Measurements from ENCODE around the gene CACNA1D. TPM values are rescaled to one million over a fixed set of nuclear protein-coding genes. Genes with fewer than 3 reads are reported as not detected.
"Not testable (repeated sequence)": the region's sequence is repeated elsewhere in the genome, so short reads cannot be mapped to it uniquely, and the experiment has no call there.

CACNA1D gene
- total RNA-seq, 2 donors from 2014 or later, result 0.57 TPM; not detected in 1

- peaks cover 66% of the 10 kb centered on the region for H3K27me3 Mint-ChIP-seq
- no peaks in the 10 kb centered on the region for H3K36me3 Mint-ChIP-seq (ENCODE audit: low read depth)
- no peaks in the 10 kb centered on the region for H3K9me3 ChIP-seq (ENCODE audit: control insufficient read depth, low read length, poor library complexity, severe bottlenecking)
- H3K4me1 Mint-ChIP-seq, result peaks cover 2% of the 10 kb centered on the region
- no peak overlapping the region for H3K4me3 Mint-ChIP-seq
- ATAC-seq, result no peak
- H3K27ac Mint-ChIP-seq, result no peak overlapping the region
- DNase-seq, result no peak
These were observed 129.8 kb downstream of the CACNA1D start for GRCh38 chr3:53624061-53624857.

- ATAC-seq (no peak), DNase-seq (no peak)
- no peak overlapping the region for H3K27ac Mint-ChIP-seq
- peaks cover 2% of the 10 kb centered on the region for H3K4me1 Mint-ChIP-seq
- peaks cover 58% of the 10 kb centered on the region for H3K27me3 Mint-ChIP-seq
- H3K4me3 Mint-ChIP-seq, result no peak overlapping the region
- H3K36me3 Mint-ChIP-seq (ENCODE audit: low read depth), result no peaks in the 10 kb centered on the region
- H3K9me3 ChIP-seq (ENCODE audit: control insufficient read depth, low read length, poor library complexity, severe bottlenecking), result no peaks in the 10 kb centered on the region
These were observed 132.5 kb downstream of the CACNA1D start for GRCh38 chr3:53626876-53627275.

- Mint-ChIP-seq H3K4me1 (peaks cover 2% of the 10 kb centered on the region), H3K36me3 (ENCODE audit: low read depth) (no peaks in the 10 kb centered on the region), H3K27ac (no peak overlapping the region), H3K27me3 (peaks cover 46% of the 10 kb centered on the region), H3K4me3 (no peak overlapping the region)
- H3K9me3 ChIP-seq (ENCODE audit: control insufficient read depth, low read length, poor library complexity, severe bottlenecking), result no peaks in the 10 kb centered on the region
- ATAC-seq, result no peak
- DNase-seq, result no peak
These were observed 134.4 kb downstream of the CACNA1D start for GRCh38 chr3:53628536-53629401.

GRCh38 chr3:53629402-53629723 is 135.0 kb downstream of the CACNA1D start:
- Mint-ChIP-seq H3K27ac (no peak overlapping the region), H3K4me1 (peaks cover 2% of the 10 kb centered on the region)

GRCh38 chr3:53630547-53630946 is 136.1 kb downstream of the CACNA1D start:
- peaks cover 33% of the 10 kb centered on the region for H3K27me3 Mint-ChIP-seq
- H3K9me3 ChIP-seq (ENCODE audit: control insufficient read depth, low read length, poor library complexity, severe bottlenecking), result no peaks in the 10 kb centered on the region
- no peak for DNase-seq
- H3K4me3 Mint-ChIP-seq, result no peak overlapping the region
- H3K4me1 Mint-ChIP-seq, result peaks cover 2% of the 10 kb centered on the region
- no peak for ATAC-seq
- no peak overlapping the region for H3K27ac Mint-ChIP-seq
- H3K36me3 Mint-ChIP-seq (ENCODE audit: low read depth), result no peaks in the 10 kb centered on the region

More at GRCh38 chr3:53629402-53629723, 135.0 kb downstream of the CACNA1D start:
- Mint-ChIP-seq H3K4me3 (no peak overlapping the region), H3K27me3 (peaks cover 41% of the 10 kb centered on the region), H3K36me3 (ENCODE audit: low read depth) (no peaks in the 10 kb centered on the region)
- no peaks in the 10 kb centered on the region for H3K9me3 ChIP-seq (ENCODE audit: control insufficient read depth, low read length, poor library complexity, severe bottlenecking)
- DNase-seq (no peak), ATAC-seq (no peak)

GRCh38 chr3:53633197-53633787 is 138.9 kb downstream of the CACNA1D start:
- Mint-ChIP-seq H3K36me3 (ENCODE audit: low read depth) (no peaks in the 10 kb centered on the region), H3K4me1 (no peaks in the 10 kb centered on the region)

GRCh38 chr3:53635041-53635440 is 140.6 kb downstream of the CACNA1D start:
- no peaks in the 10 kb centered on the region for H3K36me3 Mint-ChIP-seq (ENCODE audit: low read depth)
- no peaks in the 10 kb centered on the region for H3K9me3 ChIP-seq (ENCODE audit: control insufficient read depth, low read length, poor library complexity, severe bottlenecking)
- H3K27me3 Mint-ChIP-seq, result peaks cover 24% of the 10 kb centered on the region
- DNase-seq, result no peak
- no peak overlapping the region for H3K4me3 Mint-ChIP-seq
- H3K27ac Mint-ChIP-seq, result no peak overlapping the region
- no peaks in the 10 kb centered on the region for H3K4me1 Mint-ChIP-seq
- ATAC-seq, result no peak

More at GRCh38 chr3:53633197-53633787, 138.9 kb downstream of the CACNA1D start:
- no peak overlapping the region for H3K4me3 Mint-ChIP-seq
- DNase-seq, result no peak
- ATAC-seq, result no peak
- H3K27me3 Mint-ChIP-seq, result peaks cover 32% of the 10 kb centered on the region
- no peaks in the 10 kb centered on the region for H3K9me3 ChIP-seq (ENCODE audit: control insufficient read depth, low read length, poor library complexity, severe bottlenecking)
- no peak overlapping the region for H3K27ac Mint-ChIP-seq

- not testable (repeated sequence) for H3K9me3 ChIP-seq (ENCODE audit: control insufficient read depth, low read length, poor library complexity, severe bottlenecking); H3K4me1 Mint-ChIP-seq; DNase-seq; H3K4me3 Mint-ChIP-seq; H3K27ac Mint-ChIP-seq; H3K36me3 Mint-ChIP-seq (ENCODE audit: low read depth); ATAC-seq
- H3K27me3 Mint-ChIP-seq, result peaks cover 34% of the 10 kb centered on the region
These were observed 144.4 kb downstream of the CACNA1D start for GRCh38 chr3:53638806-53639205.

GRCh38 chr3:53641397-53641796 is 147.0 kb downstream of the CACNA1D start:
- DNase-seq (no peak), ATAC-seq (no peak)
- H3K27me3 Mint-ChIP-seq, result peaks cover 46% of the 10 kb centered on the region
- H3K36me3 Mint-ChIP-seq (ENCODE audit: low read depth), result no peaks in the 10 kb centered on the region
- no peak overlapping the region for H3K4me3 Mint-ChIP-seq
- H3K27ac Mint-ChIP-seq, result no peak overlapping the region
- no peaks in the 10 kb centered on the region for H3K9me3 ChIP-seq (ENCODE audit: control insufficient read depth, low read length, poor library complexity, severe bottlenecking)
- H3K4me1 Mint-ChIP-seq, result no peaks in the 10 kb centered on the region

GRCh38 chr3:53642211-53642610 is 147.8 kb downstream of the CACNA1D start:
- H3K36me3 Mint-ChIP-seq (ENCODE audit: low read depth), result no peaks in the 10 kb centered on the region
- H3K4me3 Mint-ChIP-seq, result no peak overlapping the region
- DNase-seq (no peak), ATAC-seq (no peak)
- no peak overlapping the region for H3K27ac Mint-ChIP-seq
- no peaks in the 10 kb centered on the region for H3K9me3 ChIP-seq (ENCODE audit: control insufficient read depth, low read length, poor library complexity, severe bottlenecking)
- H3K4me1 Mint-ChIP-seq, result no peaks in the 10 kb centered on the region
- peaks cover 42% of the 10 kb centered on the region for H3K27me3 Mint-ChIP-seq

GRCh38 chr3:53643757-53644156 is 149.3 kb downstream of the CACNA1D start:
- no peak overlapping the region for H3K4me3 Mint-ChIP-seq
- ATAC-seq, result no peak

GRCh38 chr3:53645754-53646153 is 151.3 kb downstream of the CACNA1D start:
- H3K36me3 Mint-ChIP-seq (ENCODE audit: low read depth), result no peaks in the 10 kb centered on the region
- DNase-seq (no peak), ATAC-seq (no peak)
- no peaks in the 10 kb centered on the region for H3K4me1 Mint-ChIP-seq
- H3K9me3 ChIP-seq (ENCODE audit: control insufficient read depth, low read length, poor library complexity, severe bottlenecking), result no peaks in the 10 kb centered on the region
- H3K27me3 Mint-ChIP-seq, result peaks cover 70% of the 10 kb centered on the region
- no peak overlapping the region for H3K4me3 Mint-ChIP-seq
- H3K27ac Mint-ChIP-seq, result no peak overlapping the region

More at GRCh38 chr3:53643757-53644156, 149.3 kb downstream of the CACNA1D start:
- H3K36me3 Mint-ChIP-seq (ENCODE audit: low read depth), result no peaks in the 10 kb centered on the region
- no peak overlapping the region for H3K27ac Mint-ChIP-seq
- H3K9me3 ChIP-seq (ENCODE audit: control insufficient read depth, low read length, poor library complexity, severe bottlenecking), result no peaks in the 10 kb centered on the region
- no peaks in the 10 kb centered on the region for H3K4me1 Mint-ChIP-seq
- DNase-seq, result no peak
- H3K27me3 Mint-ChIP-seq, result peaks cover 55% of the 10 kb centered on the region

GRCh38 chr3:53646723-53647122 is 152.3 kb downstream of the CACNA1D start:
- no peak for ATAC-seq
- H3K36me3 Mint-ChIP-seq (ENCODE audit: low read depth), result no peaks in the 10 kb centered on the region
- no peak overlapping the region for H3K4me3 Mint-ChIP-seq
- H3K27me3 Mint-ChIP-seq, result peaks cover 72% of the 10 kb centered on the region
- H3K4me1 Mint-ChIP-seq, result no peaks in the 10 kb centered on the region
- no peak overlapping the region for H3K27ac Mint-ChIP-seq
- H3K9me3 ChIP-seq (ENCODE audit: control insufficient read depth, low read length, poor library complexity, severe bottlenecking), result no peaks in the 10 kb centered on the region
- DNase-seq, result no peak
